ENCODE data around the gene BFSP2.

BFSP2 gene

GRCh38 chr3:133426721-133427120, 26.9 kb downstream of the BFSP2 start:
- no peak for TF ChIP-seq CTCF (IDR thresholded peaks at IDR 0.05)
- DNase-seq (ENCODE audit: low spot score): no peak
- no peak overlapping the region for H3K4me3 ChIP-seq
- no peak overlapping the region for H3K27ac ChIP-seq

GRCh38 chr3:133428552-133428951, 28.7 kb downstream of the BFSP2 start:
- Histone ChIP-seq H3K27ac (no peak overlapping the region), H3K4me3 (no peak overlapping the region)
- no peak for DNase-seq (ENCODE audit: low spot score)
- no peak for TF ChIP-seq CTCF (IDR thresholded peaks at IDR 0.05)

GRCh38 chr3:133429063-133429462, 29.2 kb downstream of the BFSP2 start:
- no peak for TF ChIP-seq CTCF (IDR thresholded peaks at IDR 0.05)
- Histone ChIP-seq H3K27ac (no peak overlapping the region), H3K4me3 (no peak overlapping the region)
- no peak for DNase-seq (ENCODE audit: low spot score)

- no peak for TF ChIP-seq CTCF (IDR thresholded peaks at IDR 0.05)
- DNase-seq (ENCODE audit: low spot score): no peak
- no peak overlapping the region for H3K27ac ChIP-seq
- H3K4me3 ChIP-seq: no peak overlapping the region
Measured at GRCh38 chr3:133439563-133439962, 39.7 kb downstream of the BFSP2 start.

GRCh38 chr3:133440652-133441051, 40.8 kb downstream of the BFSP2 start:
- Histone ChIP-seq H3K4me3 (no peak overlapping the region), H3K27ac (no peak overlapping the region)
- no peak for TF ChIP-seq CTCF (IDR thresholded peaks at IDR 0.05)
- DNase-seq (ENCODE audit: low spot score): no peak

- TF ChIP-seq CTCF (IDR thresholded peaks at IDR 0.05): no peak
- DNase-seq (ENCODE audit: low spot score): no peak
- Histone ChIP-seq H3K4me3 (no peak overlapping the region), H3K27ac (no peak overlapping the region)
Measured at GRCh38 chr3:133441867-133442270, 42.0 kb downstream of the BFSP2 start.

- H3K4me3 ChIP-seq: no peak overlapping the region
- no peak for DNase-seq (ENCODE audit: low spot score)
- no peak for TF ChIP-seq CTCF (IDR thresholded peaks at IDR 0.05)
Measured at GRCh38 chr3:133442518-133442917, 42.7 kb downstream of the BFSP2 start.

More at GRCh38 chr3:133442518-133442917, 42.7 kb downstream of the BFSP2 start:
- no peak overlapping the region for H3K27ac ChIP-seq

All from coronary artery (tissue), 2 donors.